H54 (cell line): ENCODE results near the gene TBC1D5.
"Not testable (repeated sequence)": the region's sequence is repeated elsewhere in the genome, so short reads cannot be mapped to it uniquely, and the experiment has no call there.

ENCODE experiments used
- DNase-seq: peaks from one replicate; pipeline ENCODE4 v3.0.0; 2011; ENCODE audit warnings: low spot score, mixed read lengths; ENCODE audit not compliant: insufficient read length
- FAIRE-seq: peaks from 3 replicates; lab custom pipeline; 2011; peaks lifted over from hg19 to GRCh38; lab: Jason Lieb, UNC
- POLR2A ChIP-seq: IDR thresholded peaks from 2 replicates; pipeline ENCODE4 v1.6.1; 2011; ENCODE audit warnings: low read depth, mild to moderate bottlenecking, low read length

Gene TBC1D5

GRCh38 chr3:17423786-17424536 is 318.5 kb downstream of the TBC1D5 start:
- peak; percentile 50 for FAIRE-seq
- DNase-seq, result no peak
- TF ChIP-seq POLR2A, result no peak

- DNase-seq (no peak), FAIRE-seq (no peak)
- no peak for TF ChIP-seq POLR2A
These were observed 319.8 kb downstream of the TBC1D5 start for GRCh38 chr3:17422636-17423035.

- no peak for DNase-seq
- no peak for FAIRE-seq
- no peak for TF ChIP-seq POLR2A
These were observed 321.8 kb downstream of the TBC1D5 start for GRCh38 chr3:17420668-17421067.

GRCh38 chr3:17412950-17413530 is 329.4 kb downstream of the TBC1D5 start:
- TF ChIP-seq POLR2A, result no peak
- DNase-seq (no peak), FAIRE-seq (peak; percentile 97)

- no peak for TF ChIP-seq POLR2A
- FAIRE-seq, result no peak
These were observed 331.1 kb downstream of the TBC1D5 start for GRCh38 chr3:17411157-17411877.

GRCh38 chr3:17407576-17407975 is 334.9 kb downstream of the TBC1D5 start:
- DNase-seq (no peak), FAIRE-seq (no peak)
- no peak for TF ChIP-seq POLR2A

More at GRCh38 chr3:17411157-17411877, 331.1 kb downstream of the TBC1D5 start:
- no peak for DNase-seq

- TF ChIP-seq POLR2A, result no peak
These were observed 337.9 kb downstream of the TBC1D5 start for GRCh38 chr3:17404548-17404947.

GRCh38 chr3:17402442-17402841 is 340.0 kb downstream of the TBC1D5 start:
- no peak for TF ChIP-seq POLR2A
- DNase-seq (no peak), FAIRE-seq (no peak)

More at GRCh38 chr3:17404548-17404947, 337.9 kb downstream of the TBC1D5 start:
- FAIRE-seq (no peak), DNase-seq (no peak)

GRCh38 chr3:17401912-17402311 is 340.5 kb downstream of the TBC1D5 start:
- no peak for FAIRE-seq
- DNase-seq, result no peak

GRCh38 chr3:17399586-17399985 is 342.8 kb downstream of the TBC1D5 start:
- DNase-seq, result no peak
- no peak for TF ChIP-seq POLR2A
- no peak for FAIRE-seq

More at GRCh38 chr3:17401912-17402311, 340.5 kb downstream of the TBC1D5 start:
- no peak for TF ChIP-seq POLR2A

GRCh38 chr3:17398959-17399551 is 343.4 kb downstream of the TBC1D5 start:
- no peak for TF ChIP-seq POLR2A
- no peak for FAIRE-seq

GRCh38 chr3:17396036-17396435 is 346.4 kb downstream of the TBC1D5 start:
- FAIRE-seq (no peak), DNase-seq (no peak)
- TF ChIP-seq POLR2A, result no peak

More at GRCh38 chr3:17398959-17399551, 343.4 kb downstream of the TBC1D5 start:
- DNase-seq, result no peak

GRCh38 chr3:17394541-17395155 is 347.8 kb downstream of the TBC1D5 start:
- TF ChIP-seq POLR2A, result no peak
- no peak for DNase-seq

GRCh38 chr3:17392516-17392915 is 349.9 kb downstream of the TBC1D5 start:
- not testable (repeated sequence) for FAIRE-seq, DNase-seq

More at GRCh38 chr3:17394541-17395155, 347.8 kb downstream of the TBC1D5 start:
- no peak for FAIRE-seq
